GM23338 (cell line): ENCODE results near the gene ARMC7. TPM values are rescaled to one million over a fixed set of nuclear protein-coding genes. Genes with fewer than 3 reads are reported as not detected.

ENCODE experiments used
- ATAC-seq: fragments of 200-7000 bp; cut with Tn5 transposase; 3 replicates; pipeline ENCODE4 v1.9.1; 2020
- DNase-seq: peaks from one replicate; pipeline ENCODE4 v3.0.0-alpha.2; 2015; ENCODE audit warnings: low spot score
- H2AFZ ChIP-seq: fragments of 200-600 bp; sonication (generic); 2 replicates; pipeline ENCODE4 v1.8.0; 2016; ENCODE audit warnings: antibody characterized with exemption, mild to moderate bottlenecking, moderate library complexity
- H3F3A ChIP-seq: fragments of 200-600 bp; sonication (generic); replicated peaks from 2 replicates; pipeline ENCODE4 v1.8.0; 2017; ENCODE audit warnings: antibody characterized with exemption, mixed run types, low read depth
- H3K27ac ChIP-seq: fragments of 200-600 bp; sonication (generic); 2 replicates; pipeline ENCODE4 v1.6.1; 2016; ENCODE audit warnings: low read depth
- H3K27me3 ChIP-seq: fragments of 200-600 bp; sonication (generic); 2 replicates; pipeline ENCODE4 v1.8.0; 2016; ENCODE audit warnings: mild to moderate bottlenecking, mixed run types, moderate library complexity; ENCODE audit not compliant: insufficient read depth
- H3K36me3 ChIP-seq: fragments of 200-600 bp; sonication (generic); 2 replicates; pipeline ENCODE4 v1.8.0; 2016; ENCODE audit warnings: mild to moderate bottlenecking; ENCODE audit not compliant: insufficient read depth
- H3K4me1 ChIP-seq: fragments of 200-600 bp; sonication (generic); 2 replicates; pipeline ENCODE4 v1.8.0; 2016; ENCODE audit warnings: mild to moderate bottlenecking, moderate library complexity; ENCODE audit not compliant: insufficient read depth
- H3K4me2 ChIP-seq: fragments of 200-600 bp; sonication (generic); 2 replicates; pipeline ENCODE4 v1.7.1; 2017; ENCODE audit warnings: mixed run types
- H3K4me3 ChIP-seq: fragments of 200-600 bp; sonication (generic); 2 replicates; pipeline ENCODE4 v1.6.1; 2016; ENCODE audit warnings: mixed run types
- H3K79me2 ChIP-seq: fragments of 200-600 bp; sonication (generic); replicated peaks from 2 replicates; pipeline ENCODE4 v1.8.0; 2017; ENCODE audit warnings: mild to moderate bottlenecking; ENCODE audit not compliant: insufficient read depth
- H3K9me2 ChIP-seq: fragments of 200-600 bp; sonication (generic); 2 replicates; pipeline ENCODE4 v1.8.0; 2017; ENCODE audit not compliant: insufficient read depth
- H4K20me1 ChIP-seq: fragments of 200-600 bp; sonication (generic); replicated peaks from 2 replicates; pipeline ENCODE4 v1.8.0; 2017; ENCODE audit warnings: mild to moderate bottlenecking; ENCODE audit not compliant: insufficient read depth
- H3K27ac Mint-ChIP-seq: 2 replicates; pipeline ENCODE4 v1.8.0; 2020; ENCODE audit warnings: inconsistent platforms, mild to moderate bottlenecking, moderate library complexity, mixed read lengths
- H3K27me3 Mint-ChIP-seq: 3 replicates; pipeline ENCODE4 v1.8.0; 2022; ENCODE audit warnings: low read depth, mild to moderate bottlenecking, moderate library complexity, mixed read lengths, inconsistent platforms; ENCODE audit not compliant: insufficient read depth, poor library complexity
- H3K36me3 Mint-ChIP-seq: 3 replicates; pipeline ENCODE4 v1.8.0; 2021; ENCODE audit warnings: low read depth, mild to moderate bottlenecking, inconsistent platforms, moderate library complexity, mixed read lengths
- H3K4me1 Mint-ChIP-seq: 3 replicates; pipeline ENCODE4 v1.8.0; 2020; ENCODE audit warnings: mild to moderate bottlenecking, inconsistent platforms, mixed read lengths
- H3K4me3 Mint-ChIP-seq: 3 replicates; pipeline ENCODE4 v1.8.0; 2021; ENCODE audit warnings: moderate library complexity, mild to moderate bottlenecking, inconsistent platforms, mixed read lengths
- H3K9me3 Mint-ChIP-seq: 3 replicates; pipeline ENCODE4 v1.8.0; 2020; ENCODE audit warnings: moderate library complexity, mild to moderate bottlenecking, inconsistent platforms, mixed read lengths
- CREB1 ChIP-seq: fragments of 250-450 bp; sonication (Bioruptor Pico); IDR thresholded peaks from 2 replicates; pipeline ENCODE4 v1.5.0; 2020; ENCODE audit warnings: low read depth, mild to moderate bottlenecking, moderate library complexity
- CTCF ChIP-seq, 2 experiments: fragments of 200-600 bp in 1 of 2; sonication (generic) in 1 of 2; conservative IDR thresholded peaks; 2 replicates each; pipeline versions ENCODE4 v1.5.1 to v1.6.1; 2016 to 2017; ENCODE audit warnings: antibody characterized with exemption in 2 of 2, low read depth in 2 of 2, mild to moderate bottlenecking in 2 of 2, moderate library complexity in 1 of 2
- EZH2 ChIP-seq: fragments of 200-600 bp; sonication (generic); IDR thresholded peaks from one replicate; pipeline ENCODE4 v1.8.0; 2017; ENCODE audit warnings: antibody characterized with exemption, mild to moderate bottlenecking, low read depth; ENCODE audit not compliant: unreplicated experiment
- EZH2phosphoT487 ChIP-seq: fragments of 200-600 bp; sonication (generic); IDR thresholded peaks from one replicate; pipeline ENCODE4 v1.8.1; 2018; ENCODE audit warnings: antibody characterized with exemption; ENCODE audit not compliant: unreplicated experiment
- JUNB ChIP-seq: IDR thresholded peaks from one replicate; pipeline ENCODE4 v1.6.1; 2016; ENCODE audit warnings: antibody characterized with exemption; ENCODE audit not compliant: unreplicated experiment
- NANOG ChIP-seq: IDR thresholded peaks from 2 replicates; pipeline ENCODE4 v1.6.1; 2016; ENCODE audit warnings: antibody characterized with exemption, borderline replicate concordance
- POLR2AphosphoS5 ChIP-seq: IDR thresholded peaks from 2 replicates; pipeline ENCODE4 v1.6.1; 2016; ENCODE audit warnings: antibody characterized with exemption, low read depth
- ZNF114 ChIP-seq: fragments of 250-450 bp; sonication (Bioruptor Pico); IDR thresholded peaks from 2 replicates; pipeline ENCODE4 v1.5.0; 2020; ENCODE audit warnings: mild to moderate bottlenecking, moderate library complexity
- ZNF331 ChIP-seq: fragments of 250-450 bp; sonication (Bioruptor Pico); IDR thresholded peaks from 2 replicates; pipeline ENCODE4 v1.5.0; 2020; ENCODE audit warnings: low read depth, mild to moderate bottlenecking, moderate library complexity
- polyA plus RNA-seq: library from polyadenylated mRNA; unstranded; fragments of >200 nt; fragmentation: Nextera tagmentation; extraction: Ambion mirVana; gene quantifications from 2 replicates; pipeline ENCODE4 v1.2.1, GENCODE V29; 2016
- total RNA-seq: library from RNA; depleted of rRNA; stranded (reverse); fragments of >200 nt; shearing (Covaris generic); gene quantifications from 2 replicates; pipeline ENCODE4 v1.2.3, GENCODE V29; 2014
- TF ChIP-seq, protein P1 (sequence below): IDR thresholded peaks from one replicate; pipeline ENCODE4 v1.6.1; 2018; ENCODE audit warnings: antibody characterized with exemption; ENCODE audit not compliant: unreplicated experiment
- TF ChIP-seq, protein P2 (sequence below): fragments of 250-450 bp; sonication (Bioruptor Pico); IDR thresholded peaks from 2 replicates; pipeline ENCODE4 v1.5.0; 2020; ENCODE audit warnings: mild to moderate bottlenecking, moderate library complexity

Gene ARMC7
- total and polyA plus RNA-seq, 2 experiments from 2014 or later = 5.6 to 8.4 TPM

DNA sequence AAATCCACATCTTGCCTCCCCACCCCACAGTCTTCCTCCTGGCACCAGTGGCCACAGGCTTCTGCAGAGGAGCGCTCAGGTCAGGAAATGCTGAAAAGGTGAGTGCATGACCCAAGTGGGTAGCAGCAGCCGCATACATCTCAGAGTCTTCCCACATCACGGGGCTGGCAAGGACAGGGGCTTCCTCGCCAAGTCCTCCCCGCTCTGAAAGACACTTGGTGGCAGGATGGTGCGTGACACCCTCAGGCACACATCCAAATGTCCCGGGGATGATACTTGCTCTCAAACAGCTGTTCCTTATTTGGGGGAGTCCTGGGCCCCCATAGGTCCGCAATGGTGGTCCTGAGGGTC is 30.8 kb upstream of the ARMC7 start:
- H3K36me3 ChIP-seq = no peaks in the 10 kb centered on the region
- H3K36me3 Mint-ChIP-seq = no peaks in the 10 kb centered on the region
- no peaks in the 10 kb centered on the region for H3K27me3 ChIP-seq
- H3F3A ChIP-seq = peaks cover 14% of the 10 kb centered on the region; the same call in 1 of the 2 replicates
- H3K27ac ChIP-seq = no peak overlapping the region
- H2AFZ ChIP-seq = no peak overlapping the region
- no peak for DNase-seq
- H3K4me3 Mint-ChIP-seq = no peak overlapping the region
- peaks cover 32% of the 10 kb centered on the region for H3K4me1 ChIP-seq
- H3K27me3 Mint-ChIP-seq = peaks cover 17% of the 10 kb centered on the region
- H3K79me2 ChIP-seq = no peaks in the 10 kb centered on the region
- no peak overlapping the region for H3K27ac Mint-ChIP-seq
- no peak overlapping the region for H3K4me3 ChIP-seq
- H3K9me3 Mint-ChIP-seq = no peaks in the 10 kb centered on the region
- H3K4me1 Mint-ChIP-seq = peaks cover 28% of the 10 kb centered on the region
- H3K9me2 ChIP-seq = no peaks in the 10 kb centered on the region
- ATAC-seq = no peak
- no peak overlapping the region for H3K4me2 ChIP-seq
- H4K20me1 ChIP-seq = no peaks in the 10 kb centered on the region
- TF ChIP-seq, protein P1, sequence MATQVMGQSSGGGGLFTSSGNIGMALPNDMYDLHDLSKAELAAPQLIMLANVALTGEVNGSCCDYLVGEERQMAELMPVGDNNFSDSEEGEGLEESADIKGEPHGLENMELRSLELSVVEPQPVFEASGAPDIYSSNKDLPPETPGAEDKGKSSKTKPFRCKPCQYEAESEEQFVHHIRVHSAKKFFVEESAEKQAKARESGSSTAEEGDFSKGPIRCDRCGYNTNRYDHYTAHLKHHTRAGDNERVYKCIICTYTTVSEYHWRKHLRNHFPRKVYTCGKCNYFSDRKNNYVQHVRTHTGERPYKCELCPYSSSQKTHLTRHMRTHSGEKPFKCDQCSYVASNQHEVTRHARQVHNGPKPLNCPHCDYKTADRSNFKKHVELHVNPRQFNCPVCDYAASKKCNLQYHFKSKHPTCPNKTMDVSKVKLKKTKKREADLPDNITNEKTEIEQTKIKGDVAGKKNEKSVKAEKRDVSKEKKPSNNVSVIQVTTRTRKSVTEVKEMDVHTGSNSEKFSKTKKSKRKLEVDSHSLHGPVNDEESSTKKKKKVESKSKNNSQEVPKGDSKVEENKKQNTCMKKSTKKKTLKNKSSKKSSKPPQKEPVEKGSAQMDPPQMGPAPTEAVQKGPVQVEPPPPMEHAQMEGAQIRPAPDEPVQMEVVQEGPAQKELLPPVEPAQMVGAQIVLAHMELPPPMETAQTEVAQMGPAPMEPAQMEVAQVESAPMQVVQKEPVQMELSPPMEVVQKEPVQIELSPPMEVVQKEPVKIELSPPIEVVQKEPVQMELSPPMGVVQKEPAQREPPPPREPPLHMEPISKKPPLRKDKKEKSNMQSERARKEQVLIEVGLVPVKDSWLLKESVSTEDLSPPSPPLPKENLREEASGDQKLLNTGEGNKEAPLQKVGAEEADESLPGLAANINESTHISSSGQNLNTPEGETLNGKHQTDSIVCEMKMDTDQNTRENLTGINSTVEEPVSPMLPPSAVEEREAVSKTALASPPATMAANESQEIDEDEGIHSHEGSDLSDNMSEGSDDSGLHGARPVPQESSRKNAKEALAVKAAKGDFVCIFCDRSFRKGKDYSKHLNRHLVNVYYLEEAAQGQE = no peak
- TF ChIP-seq CTCF (conservative IDR thresholded peaks at IDR 0.05; ENCODE audit: low read depth in 2 of 2) (no peak), JUNB (no peak), CREB1 (no peak), NANOG (no peak), EZH2 (no peak), ZNF114 (CRISPR knock-in tag) (no peak), ZNF331 (CRISPR knock-in tag) (no peak), EZH2phosphoT487 (no peak), POLR2AphosphoS5 (no peak)
- TF ChIP-seq, protein P2, sequence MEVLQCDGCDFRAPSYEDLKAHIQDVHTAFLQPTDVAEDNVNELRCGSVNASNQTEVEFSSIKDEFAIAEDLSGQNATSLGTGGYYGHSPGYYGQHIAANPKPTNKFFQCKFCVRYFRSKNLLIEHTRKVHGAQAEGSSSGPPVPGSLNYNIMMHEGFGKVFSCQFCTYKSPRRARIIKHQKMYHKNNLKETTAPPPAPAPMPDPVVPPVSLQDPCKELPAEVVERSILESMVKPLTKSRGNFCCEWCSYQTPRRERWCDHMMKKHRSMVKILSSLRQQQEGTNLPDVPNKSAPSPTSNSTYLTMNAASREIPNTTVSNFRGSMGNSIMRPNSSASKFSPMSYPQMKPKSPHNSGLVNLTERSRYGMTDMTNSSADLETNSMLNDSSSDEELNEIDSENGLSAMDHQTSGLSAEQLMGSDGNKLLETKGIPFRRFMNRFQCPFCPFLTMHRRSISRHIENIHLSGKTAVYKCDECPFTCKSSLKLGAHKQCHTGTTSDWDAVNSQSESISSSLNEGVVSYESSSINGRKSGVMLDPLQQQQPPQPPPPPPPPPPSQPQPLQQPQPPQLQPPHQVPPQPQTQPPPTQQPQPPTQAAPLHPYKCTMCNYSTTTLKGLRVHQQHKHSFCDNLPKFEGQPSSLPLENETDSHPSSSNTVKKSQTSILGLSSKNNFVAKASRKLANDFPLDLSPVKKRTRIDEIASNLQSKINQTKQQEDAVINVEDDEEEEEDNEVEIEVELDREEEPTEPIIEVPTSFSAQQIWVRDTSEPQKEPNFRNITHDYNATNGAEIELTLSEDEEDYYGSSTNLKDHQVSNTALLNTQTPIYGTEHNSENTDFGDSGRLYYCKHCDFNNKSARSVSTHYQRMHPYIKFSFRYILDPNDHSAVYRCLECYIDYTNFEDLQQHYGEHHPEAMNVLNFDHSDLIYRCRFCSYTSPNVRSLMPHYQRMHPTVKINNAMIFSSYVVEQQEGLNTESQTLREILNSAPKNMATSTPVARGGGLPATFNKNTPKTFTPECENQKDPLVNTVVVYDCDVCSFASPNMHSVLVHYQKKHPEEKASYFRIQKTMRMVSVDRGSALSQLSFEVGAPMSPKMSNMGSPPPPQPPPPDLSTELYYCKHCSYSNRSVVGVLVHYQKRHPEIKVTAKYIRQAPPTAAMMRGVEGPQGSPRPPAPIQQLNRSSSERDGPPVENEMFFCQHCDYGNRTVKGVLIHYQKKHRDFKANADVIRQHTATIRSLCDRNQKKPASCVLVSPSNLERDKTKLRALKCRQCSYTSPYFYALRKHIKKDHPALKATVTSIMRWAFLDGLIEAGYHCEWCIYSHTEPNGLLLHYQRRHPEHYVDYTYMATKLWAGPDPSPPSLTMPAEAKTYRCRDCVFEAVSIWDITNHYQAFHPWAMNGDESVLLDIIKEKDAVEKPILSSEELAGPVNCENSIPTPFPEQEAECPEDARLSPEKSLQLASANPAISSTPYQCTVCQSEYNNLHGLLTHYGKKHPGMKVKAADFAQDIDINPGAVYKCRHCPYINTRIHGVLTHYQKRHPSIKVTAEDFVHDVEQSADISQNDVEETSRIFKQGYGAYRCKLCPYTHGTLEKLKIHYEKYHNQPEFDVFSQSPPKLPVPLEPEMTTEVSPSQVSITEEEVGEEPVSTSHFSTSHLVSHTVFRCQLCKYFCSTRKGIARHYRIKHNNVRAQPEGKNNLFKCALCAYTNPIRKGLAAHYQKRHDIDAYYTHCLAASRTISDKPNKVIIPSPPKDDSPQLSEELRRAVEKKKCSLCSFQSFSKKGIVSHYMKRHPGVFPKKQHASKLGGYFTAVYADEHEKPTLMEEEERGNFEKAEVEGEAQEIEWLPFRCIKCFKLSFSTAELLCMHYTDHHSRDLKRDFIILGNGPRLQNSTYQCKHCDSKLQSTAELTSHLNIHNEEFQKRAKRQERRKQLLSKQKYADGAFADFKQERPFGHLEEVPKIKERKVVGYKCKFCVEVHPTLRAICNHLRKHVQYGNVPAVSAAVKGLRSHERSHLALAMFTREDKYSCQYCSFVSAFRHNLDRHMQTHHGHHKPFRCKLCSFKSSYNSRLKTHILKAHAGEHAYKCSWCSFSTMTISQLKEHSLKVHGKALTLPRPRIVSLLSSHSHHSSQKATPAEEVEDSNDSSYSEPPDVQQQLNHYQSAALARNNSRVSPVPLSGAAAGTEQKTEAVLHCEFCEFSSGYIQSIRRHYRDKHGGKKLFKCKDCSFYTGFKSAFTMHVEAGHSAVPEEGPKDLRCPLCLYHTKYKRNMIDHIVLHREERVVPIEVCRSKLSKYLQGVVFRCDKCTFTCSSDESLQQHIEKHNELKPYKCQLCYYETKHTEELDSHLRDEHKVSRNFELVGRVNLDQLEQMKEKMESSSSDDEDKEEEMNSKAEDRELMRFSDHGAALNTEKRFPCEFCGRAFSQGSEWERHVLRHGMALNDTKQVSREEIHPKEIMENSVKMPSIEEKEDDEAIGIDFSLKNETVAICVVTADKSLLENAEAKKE (CRISPR knock-in tag) = no peak
